Ovary (tissue), 3 donors: ENCODE data around the gene OR8B8.

Experiments
- CTCF ChIP-seq, 3 donors: fragments of 450-650 bp in 2 of 3; fragments of 200-600 bp in 1 of 3; IDR thresholded peaks; one replicate each; pipeline versions ENCODE4 v1.5.1 to v1.8.0; 2016 to 2022; ENCODE audit warnings: antibody characterized with exemption in 3 of 3, mild to moderate bottlenecking in 1 of 3
- POLR2A ChIP-seq: fragments of 450-650 bp; IDR thresholded peaks from one replicate; pipeline ENCODE4 v1.6.1; 2017; ENCODE audit warnings: antibody characterized with exemption, mild to moderate bottlenecking, moderate library complexity
- donor health status: DM: no; HTN: no; CAD: no.

- TF ChIP-seq CTCF (IDR thresholded peaks at IDR 0.05) (no peak), POLR2A (no peak)
Observed at GRCh38 chr11:124415356-124415923, 30.1 kb downstream of the OR8B8 start.
